ENCODE data around the gene BPHL.
"Not testable (repeated sequence)": the region's sequence is repeated elsewhere in the genome, so short reads cannot be mapped to it uniquely, and the experiment has no call there.

Gene BPHL

GRCh38 chr6:3186974-3187382 is 68.5 kb downstream of the BPHL start:
- no peak for DNase-seq

- DNase-seq = no peak
Measured at GRCh38 chr6:3188262-3188661, 69.8 kb downstream of the BPHL start.

- DNase-seq = not testable (repeated sequence)
Measured at GRCh38 chr6:3189192-3189591, 70.7 kb downstream of the BPHL start.

- DNase-seq = no peak
Measured at GRCh38 chr6:3190056-3190455, 71.5 kb downstream of the BPHL start.

- DNase-seq = no peak
Measured at GRCh38 chr6:3190779-3191178, 72.3 kb downstream of the BPHL start.

GRCh38 chr6:3193102-3193849 is 74.8 kb downstream of the BPHL start:
- no peak for DNase-seq

- no peak for DNase-seq
Measured at GRCh38 chr6:3194535-3195419, 76.3 kb downstream of the BPHL start.

GRCh38 chr6:3195420-3195694 is 76.8 kb downstream of the BPHL start:
- no peak for DNase-seq

- no peak for DNase-seq
Measured at GRCh38 chr6:3195695-3196497, 77.4 kb downstream of the BPHL start.

- DNase-seq = no peak
Measured at GRCh38 chr6:3196770-3197169, 78.3 kb downstream of the BPHL start.

GRCh38 chr6:3197734-3198133 is 79.2 kb downstream of the BPHL start:
- not testable (repeated sequence) for DNase-seq

- no peak for DNase-seq
Measured at GRCh38 chr6:3199382-3199781, 80.9 kb downstream of the BPHL start.

- DNase-seq = no peak
Measured at GRCh38 chr6:3200682-3201081, 82.2 kb downstream of the BPHL start.

GRCh38 chr6:3201388-3201787 is 82.9 kb downstream of the BPHL start:
- no peak for DNase-seq
